ENCODE results near the gene RGS2. TPM values are rescaled to one million over a fixed set of nuclear protein-coding genes. Genes with fewer than 3 reads are reported as not detected.

The RGS2 gene
- total RNA-seq, 4 donors from 2014 or later, result 9.1 to 39.0 (median 17.8) TPM

DNA sequence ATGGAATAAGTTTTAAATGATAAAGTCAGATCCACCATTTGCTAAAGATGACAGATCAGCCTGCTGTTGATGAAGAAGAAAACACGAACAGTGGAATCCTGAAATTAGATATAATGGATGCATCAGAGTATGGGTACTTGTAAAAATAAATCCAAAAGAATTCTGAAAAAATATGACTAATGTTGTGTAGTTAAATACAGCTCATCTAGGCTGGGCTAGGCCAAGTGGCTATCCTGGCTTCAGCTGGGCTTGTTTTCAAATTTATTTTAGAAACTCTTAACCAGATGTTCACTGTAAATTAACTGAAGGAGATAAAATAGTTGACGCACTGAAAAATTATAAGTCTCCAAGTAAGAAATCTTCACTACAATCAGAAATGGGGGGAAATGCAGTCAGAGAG lies 7.4 kb upstream of the RGS2 start:
- H3K36me3 ChIP-seq, result no peaks in the 10 kb centered on the region
- TF ChIP-seq POLR2A (IDR thresholded peaks at IDR 0.05), result no peak
- TF ChIP-seq CTCF (IDR thresholded peaks at IDR 0.05), result no peak
- no peaks in the 10 kb centered on the region for H3K27me3 ChIP-seq
- H3K9me3 ChIP-seq, result no peaks in the 10 kb centered on the region
- DNase-seq, result no peak
- H3K27ac ChIP-seq, result no peak overlapping the region
- no peaks in the 10 kb centered on the region for H3K4me1 ChIP-seq
- whole genome bisulfite sequencing, 2 donors, result 94% methylated on average over 2 of the region's 2 CpGs
- no peak overlapping the region for H3K4me3 ChIP-seq (replicated peaks in 1 of 3)
- intact Hi-C loops (cut with DNase I), result loop anchor here (10.0 kb wide), 1 partner anchor 223 kb away; no protein-coding TSS in a partner anchor

DNA sequence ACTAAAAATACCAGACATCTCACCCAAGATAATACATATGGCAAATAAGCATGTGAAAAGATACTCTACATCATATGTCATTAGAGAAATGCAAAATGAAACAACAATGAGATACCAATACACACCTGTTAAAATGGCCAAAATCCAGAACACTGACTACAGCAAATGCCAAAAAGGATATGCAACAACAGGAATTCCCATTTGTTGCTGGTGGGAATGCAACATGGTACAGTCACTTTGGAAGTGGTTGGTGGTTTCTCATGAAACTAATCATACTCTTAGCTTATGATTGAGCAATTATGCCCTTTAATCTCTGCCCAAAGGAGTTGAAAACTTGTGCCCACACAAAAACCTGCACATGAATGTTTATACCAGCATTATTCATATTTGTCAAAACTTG lies 6.4 kb upstream of the RGS2 start:
- TF ChIP-seq POLR2A (IDR thresholded peaks at IDR 0.05) (no peak), CTCF (IDR thresholded peaks at IDR 0.05) (no peak)
- no peaks in the 10 kb centered on the region for H3K36me3 ChIP-seq
- DNase-seq, result no peak
- H3K9me3 ChIP-seq, result no peaks in the 10 kb centered on the region
- no peaks in the 10 kb centered on the region for H3K27me3 ChIP-seq
- H3K27ac ChIP-seq, result no peak overlapping the region
- peaks cover 0 to 3% of the 10 kb centered on the region in 2 donors for H3K4me1 ChIP-seq
- intact Hi-C loops (cut with DNase I), result loop anchor here (10.0 kb wide), 1 partner anchor 222 kb away; no protein-coding TSS in a partner anchor
- H3K4me3 ChIP-seq (replicated peaks in 1 of 3), result no peak overlapping the region

DNA sequence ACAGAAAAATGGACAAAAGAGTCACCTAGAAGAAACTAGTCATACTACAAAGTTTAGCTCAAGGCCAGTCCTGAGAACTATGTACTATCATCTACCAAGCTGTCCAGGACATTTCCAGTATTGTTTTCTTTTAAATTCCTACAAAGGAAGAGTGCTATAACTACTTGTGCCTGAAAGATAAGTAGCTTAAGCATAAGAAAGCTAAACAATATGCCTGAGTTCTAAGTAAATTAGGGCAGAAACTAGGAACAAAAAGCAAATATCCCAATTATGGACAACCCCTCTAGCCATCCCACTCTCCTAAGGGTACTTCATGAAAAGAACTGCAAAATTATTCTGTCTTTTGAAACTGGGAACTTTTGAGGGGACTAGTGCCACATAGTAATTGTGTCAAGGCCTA lies 5.3 kb upstream of the RGS2 start:
- H3K36me3 ChIP-seq, result no peaks in the 10 kb centered on the region
- intact Hi-C loops (cut with DNase I), result loop anchor here (10.0 kb wide), 1 partner anchor 221 kb away; no protein-coding TSS in a partner anchor
- no peaks in the 10 kb centered on the region for H3K27me3 ChIP-seq
- no peak overlapping the region for H3K4me3 ChIP-seq (replicated peaks in 1 of 3)
- no peak for DNase-seq
- no peak for TF ChIP-seq CTCF (IDR thresholded peaks at IDR 0.05)
- TF ChIP-seq POLR2A (IDR thresholded peaks at IDR 0.05), result no peak
- H3K9me3 ChIP-seq, result no peaks in the 10 kb centered on the region
- no peak overlapping the region for H3K27ac ChIP-seq
- peaks cover 8 to 12% of the 10 kb centered on the region in 2 donors for H3K4me1 ChIP-seq

DNA sequence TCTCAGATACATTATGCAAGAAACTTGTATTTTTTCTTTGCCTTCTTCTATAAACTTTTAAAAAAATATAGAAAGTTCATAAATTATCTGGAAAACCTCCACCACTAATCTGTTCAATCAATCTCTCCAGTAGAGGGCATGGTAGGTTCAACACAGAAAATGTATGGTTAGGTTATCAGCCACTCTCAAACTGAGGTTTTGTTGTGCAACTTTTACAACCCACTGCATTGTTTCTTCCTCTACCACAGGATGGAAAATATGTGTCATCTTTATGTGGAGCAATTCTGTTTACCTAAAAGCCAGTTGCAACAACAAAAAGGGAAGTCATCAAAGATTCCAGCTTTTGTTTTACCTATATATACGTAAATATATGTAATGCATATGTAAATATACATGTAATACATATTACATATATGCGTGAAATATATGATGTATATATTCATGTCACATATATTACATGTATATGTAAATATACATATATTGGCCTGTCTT lies 3.0 kb upstream of the RGS2 start:
- WGBS, 2 donors, result 88 to 89% methylated on average over 2 of the region's 2 CpGs
- Histone ChIP-seq H3K27ac (no peak overlapping the region), H3K36me3 (no peaks in the 10 kb centered on the region), H3K4me3 (replicated peaks in 1 of 3) (no peak overlapping the region), H3K4me1 (peaks cover 12 to 16% of the 10 kb centered on the region in 2 donors), H3K9me3 (no peaks in the 10 kb centered on the region), H3K27me3 (no peaks in the 10 kb centered on the region)
- peak in 4 of 6 experiments; percentile 22 to 43 (median 37) for TF ChIP-seq CTCF (IDR thresholded peaks at IDR 0.05)
- no peak for TF ChIP-seq POLR2A (IDR thresholded peaks at IDR 0.05)
- intact Hi-C loops (cut with DNase I), result loop anchor here (10.0 kb wide), 1 partner anchor 219 kb away; no protein-coding TSS in a partner anchor
- no peak for DNase-seq

GRCh38 chr1:192807211-192808162 lies 1.4 kb upstream of the RGS2 start:
- intact Hi-C loops (cut with DNase I), result loop anchor here (10.0 kb wide), 1 partner anchor 217 kb away; no protein-coding TSS in a partner anchor
- no peak for DNase-seq
- WGBS, 2 donors, result 57 to 67% methylated on average over 9 of the region's 9 CpGs
- no peaks in the 10 kb centered on the region for H3K27me3 ChIP-seq
- H3K4me3 ChIP-seq (replicated peaks in 1 of 3), result peak overlapping the region in 1 of 3 donors; percentile 54
- peak overlapping the region; percentile 83 to 95 (median 89) for H3K27ac ChIP-seq
- peaks cover 12 to 16% of the 10 kb centered on the region in 2 donors for H3K4me1 ChIP-seq
- TF ChIP-seq CTCF (IDR thresholded peaks at IDR 0.05) (peak in 3 of 6 experiments; percentile 12 to 42 (median 39)), POLR2A (IDR thresholded peaks at IDR 0.05) (no peak)
- no peaks in the 10 kb centered on the region for H3K9me3 ChIP-seq
- no peaks in the 10 kb centered on the region for H3K36me3 ChIP-seq

All from thyroid gland (tissue), 4 donors.